Endometrial microvascular endothelial cells (primary cell): ENCODE data around the gene PCP2. TPM values are rescaled to one million over a fixed set of nuclear protein-coding genes. Genes with fewer than 3 reads are reported as not detected.

ENCODE experiments used
- in situ Hi-C: cut with HindIII; loops from 2 replicates; pipeline ENCODE4 v1.10.0; 2017; ENCODE audit warnings: low sequenced_read_pairs, low pct_unique_long_range_greater_than_20kb; ENCODE audit errors: inconsistent ontology term
- total RNA-seq: library from RNA; depleted of rRNA; stranded (reverse); fragments of >200 nt; gene quantifications from one replicate; pipeline ENCODE4 v1.2.3, GENCODE V29; 2015; ENCODE audit errors: inconsistent ontology term

The PCP2 gene
- total RNA-seq, 1 donor from 2014 or later: not detected

GRCh38 chr19:7607212-7607873 is 26.2 kb downstream of the PCP2 start:
- in situ Hi-C loops: no loop called here

DNA sequence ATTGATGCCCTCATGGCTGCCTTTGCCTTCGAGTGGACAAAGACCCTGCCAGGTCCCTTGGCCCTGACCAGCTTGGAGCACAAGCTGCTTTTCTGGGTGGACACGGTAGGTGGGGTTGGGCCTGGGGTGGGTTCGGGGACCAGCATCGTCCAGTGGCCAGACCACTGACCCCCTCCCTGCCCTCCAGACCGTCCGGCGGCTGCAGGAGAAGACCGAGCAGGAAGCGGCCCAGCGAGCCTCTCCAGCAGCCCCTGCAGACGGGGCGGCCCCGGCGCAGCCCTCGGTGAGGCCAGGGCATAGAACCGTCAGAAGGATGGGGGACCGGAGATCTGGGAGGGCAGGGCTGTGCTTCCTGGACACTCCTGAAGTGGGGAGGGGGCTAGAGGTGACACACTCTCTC is 27.2 kb downstream of the PCP2 start:
- in situ Hi-C loops: no loop called here

- in situ Hi-C loops: no loop called here
Measured at GRCh38 chr19:7605490-7606222, 27.9 kb downstream of the PCP2 start.

DNA sequence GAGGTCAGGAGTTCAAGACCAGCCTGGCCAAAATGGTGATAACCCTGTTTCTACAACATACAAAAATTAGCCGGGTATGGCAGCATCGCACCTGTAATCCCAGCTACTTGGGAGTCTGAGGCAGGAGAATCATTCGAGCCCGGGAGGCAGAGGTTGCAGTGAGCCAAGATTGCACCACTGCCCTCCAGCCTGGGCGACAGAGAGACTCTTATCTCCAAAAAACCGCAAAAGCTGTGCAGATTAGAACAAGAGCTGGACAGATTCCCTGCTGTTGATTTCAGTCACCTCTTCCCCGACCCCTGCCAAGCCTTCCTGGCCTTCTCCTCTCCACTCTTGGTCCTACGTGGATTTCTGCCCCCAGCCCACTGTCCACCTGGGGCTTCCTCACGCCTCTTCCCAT is 29.6 kb downstream of the PCP2 start:
- in situ Hi-C loops: no loop called here

DNA sequence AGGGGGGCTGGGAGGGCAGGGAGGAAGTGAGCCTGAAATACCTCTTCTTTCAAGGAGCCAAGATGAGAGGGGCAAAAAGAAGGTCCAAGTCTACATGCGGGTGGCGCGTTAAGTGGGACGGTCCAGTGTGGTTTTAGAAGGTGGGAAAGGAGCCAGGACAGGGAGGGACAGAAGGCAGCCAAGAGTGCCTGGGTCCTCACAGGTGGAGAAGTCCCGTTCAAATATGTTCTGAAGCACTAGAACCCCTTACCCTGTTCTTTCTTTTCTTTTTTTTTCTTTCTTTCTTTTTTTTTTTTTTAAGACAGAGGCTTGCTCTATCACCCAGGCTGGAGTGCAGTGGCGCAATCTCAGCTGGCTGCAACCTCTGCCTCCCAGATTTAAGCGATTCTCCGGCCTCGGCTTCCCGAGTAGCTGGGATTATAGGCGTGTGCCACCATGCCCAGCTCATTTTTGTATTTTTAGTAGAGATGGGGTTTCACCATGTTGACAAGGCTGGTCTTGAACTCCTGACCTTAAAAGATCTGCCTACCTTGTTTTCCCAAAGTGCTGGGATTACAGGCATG is 30.5 kb downstream of the PCP2 start:
- in situ Hi-C loops: no loop called here

DNA sequence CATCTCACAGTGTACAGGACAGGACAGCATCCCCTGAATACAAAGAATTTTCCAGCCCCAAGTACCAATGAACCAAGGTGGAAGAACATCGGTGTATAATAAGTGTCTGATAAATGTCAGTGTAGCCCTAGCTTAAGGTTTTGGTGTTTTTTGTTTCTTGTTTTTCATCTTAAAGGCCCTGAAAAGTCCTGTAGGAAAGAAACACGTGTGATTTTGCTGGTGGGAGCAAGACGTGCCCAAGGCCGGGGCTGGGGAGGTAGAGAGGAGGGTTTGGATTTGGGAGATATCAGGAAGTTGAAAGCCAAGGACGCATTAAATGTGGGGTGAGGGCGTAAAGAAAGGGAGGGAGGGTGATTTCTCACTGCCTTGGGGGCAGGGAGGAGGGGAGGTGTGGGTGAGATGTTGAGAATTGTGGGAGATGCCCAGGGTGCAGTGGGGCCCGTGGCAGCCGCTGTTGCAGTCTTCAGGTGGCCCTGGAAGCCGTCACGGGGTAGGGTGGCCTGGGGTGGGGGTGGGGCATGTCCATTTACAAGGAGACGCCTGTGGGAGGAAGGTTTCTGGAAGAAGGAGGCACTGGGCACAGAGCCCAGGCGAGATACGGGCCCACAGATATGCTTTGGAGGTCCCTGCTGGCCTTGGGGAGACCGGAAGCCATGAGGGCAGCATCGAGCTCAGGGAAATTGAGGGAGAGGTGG is 31.1 kb downstream of the PCP2 start:
- in situ Hi-C loops: no loop called here

GRCh38 chr19:7600721-7601120 is 32.8 kb downstream of the PCP2 start:
- in situ Hi-C loops: no loop called here

- in situ Hi-C loops: no loop called here
Measured at GRCh38 chr19:7598180-7598579, 35.3 kb downstream of the PCP2 start.

GRCh38 chr19:7597689-7598088 is 35.8 kb downstream of the PCP2 start:
- in situ Hi-C loops: no loop called here

DNA sequence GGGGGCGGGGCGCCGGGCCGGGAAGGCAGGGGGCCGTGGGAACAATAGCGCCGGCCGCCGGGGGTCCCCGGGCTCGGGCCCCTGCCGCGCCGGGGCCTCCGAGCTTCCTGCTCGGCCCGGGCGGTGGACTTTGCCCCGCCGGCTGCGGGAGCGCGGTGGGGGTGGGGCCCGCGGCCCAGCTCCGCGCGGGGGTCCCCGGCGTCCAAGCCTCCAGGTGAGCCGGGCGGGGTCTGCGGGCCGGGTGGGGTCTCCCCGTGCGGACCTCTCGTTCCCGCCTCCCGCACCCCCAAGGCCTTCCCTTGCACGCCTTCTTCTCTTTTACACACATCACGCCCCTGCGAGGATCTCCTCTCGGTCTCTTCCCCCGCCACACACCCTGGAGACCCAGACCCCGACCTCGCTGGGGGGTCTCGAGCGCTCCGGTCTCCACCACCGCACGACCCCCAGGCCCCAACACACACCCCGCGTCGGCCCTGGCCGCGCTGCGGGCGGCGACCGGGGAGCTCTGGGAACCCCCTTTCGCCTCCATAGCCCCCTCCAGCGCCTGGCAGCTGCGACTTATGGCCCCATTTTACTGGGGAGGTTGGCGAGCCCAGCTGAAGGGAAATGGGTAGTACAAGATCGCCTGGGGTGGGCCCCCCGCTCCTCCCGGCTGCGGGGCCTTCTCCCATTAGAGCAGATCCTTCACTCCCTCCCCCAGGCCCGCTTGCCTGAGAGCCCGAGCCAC is 37.1 kb downstream of the PCP2 start:
- in situ Hi-C loops: no loop called here

DNA sequence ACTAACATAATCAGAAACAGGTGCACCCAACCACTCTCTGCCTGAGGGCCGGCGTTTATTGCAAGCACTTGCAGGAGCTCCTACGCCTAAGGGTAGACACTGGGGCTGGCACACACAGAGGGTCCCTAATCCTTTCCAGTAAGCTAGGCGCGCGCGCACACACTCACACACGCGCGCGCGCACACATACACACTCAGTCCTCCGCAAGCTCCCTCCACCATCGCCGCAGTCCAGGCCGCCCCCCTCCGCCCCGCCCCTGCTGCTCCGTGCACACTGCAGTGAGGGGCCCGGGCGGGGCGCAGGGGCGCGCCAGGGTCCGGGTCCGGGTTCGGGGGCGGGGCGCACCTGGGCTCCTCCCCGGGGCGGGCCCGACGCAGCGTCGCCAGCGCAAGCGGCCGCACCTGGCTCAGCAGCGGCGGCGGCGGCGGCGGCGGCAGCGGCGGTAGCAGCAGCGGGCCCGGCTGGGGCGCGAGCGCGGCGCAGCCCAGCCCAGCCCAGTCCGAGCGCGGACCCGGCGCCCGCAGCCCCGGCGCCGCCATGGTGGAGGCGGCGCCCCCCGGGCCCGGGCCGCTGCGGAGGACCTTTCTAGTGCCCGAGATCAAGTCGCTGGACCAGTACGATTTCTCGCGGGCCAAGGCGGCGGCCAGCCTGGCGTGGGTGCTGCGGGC is 37.9 kb downstream of the PCP2 start, which contains the start of gene CAMSAP3:
Gene CAMSAP3 (plus strand): TSS at position 398 of the 668 bp plus-strand sequence. CDS start 140 bp downstream, at position 538.
- in situ Hi-C loops: no loop called here

GRCh38 chr19:7590256-7590655 is 43.3 kb downstream of the PCP2 start:
- in situ Hi-C loops: no loop called here

- in situ Hi-C loops: no loop called here
Measured at GRCh38 chr19:7589822-7590221, 43.7 kb downstream of the PCP2 start.

- in situ Hi-C loops: no loop called here
Measured at GRCh38 chr19:7582446-7582845, 51.1 kb downstream of the PCP2 start.

Other genes with a start within 250 kb of the PCP2 start
- gene PEX11G, start 144.7 kb downstream of the PCP2 start, total RNA-seq: 0.84 TPM
- gene ZNF358, start 117.6 kb downstream of the PCP2 start, total RNA-seq: 25.4 TPM
- 4.6 TPM for gene MCOLN1, start 111.1 kb downstream of the PCP2 start, total RNA-seq
- 180 TPM for gene PNPLA6, start 98.0 kb downstream of the PCP2 start, total RNA-seq
- not detected for gene CAMSAP3, start 37.9 kb downstream of the PCP2 start, total RNA-seq
- 39.7 TPM for gene XAB2, start 4.2 kb downstream of the PCP2 start, total RNA-seq
- 16.0 TPM for gene PET100, start 3.9 kb downstream of the PCP2 start, total RNA-seq
- gene STXBP2, start 3.4 kb upstream of the PCP2 start, total RNA-seq: 29.8 TPM
- gene RETN, start 35.3 kb upstream of the PCP2 start, total RNA-seq: not detected
- gene MCEMP1, start 43.4 kb upstream of the PCP2 start, total RNA-seq: not detected
- 81.6 TPM for gene TRAPPC5, start 47.1 kb upstream of the PCP2 start, total RNA-seq
- gene FCER2, start 68.4 kb upstream of the PCP2 start, total RNA-seq: not detected
- gene CLEC4G, start 98.4 kb upstream of the PCP2 start, total RNA-seq: not detected
- not detected for gene CD209, start 113.8 kb upstream of the PCP2 start, total RNA-seq
- gene CLEC4M, start 129.5 kb upstream of the PCP2 start, total RNA-seq: not detected
- 23.2 TPM for gene EVI5L, start 196.5 kb upstream of the PCP2 start, total RNA-seq
- not detected for gene PRR36, start 240.7 kb upstream of the PCP2 start, total RNA-seq